Stomach (tissue), 9 donors: ENCODE results near the gene MRPS2. TPM values are rescaled to one million over a fixed set of nuclear protein-coding genes. Genes with fewer than 3 reads are reported as not detected.

Experiments
- DNase-seq, 2 donors: peaks; one replicate each; pipeline versions ENCODE4 v3.0.0 to v3.0.0-alpha.2; 2013 to 2019
- H3K27ac ChIP-seq, 5 donors: fragments of 200-600 bp in 4 of 5; sonication (generic) in 4 of 5; one replicate each; pipeline ENCODE4 v1.5.1; 2013 to 2019; ENCODE audit warnings: mild to moderate bottlenecking in 1 of 5, moderate library complexity in 1 of 5
- H3K27me3 ChIP-seq, 3 donors: fragments of 200-600 bp; sonication (generic); one replicate each; pipeline ENCODE4 v1.5.1; 2017 to 2019; ENCODE audit warnings: mixed run types in 1 of 3
- H3K36me3 ChIP-seq, 4 donors: fragments of 200-600 bp; sonication (generic); 1 replicate in 3 of 4; 2 replicates in 1 of 4; pipeline ENCODE4 v1.5.1; 2016 to 2019
- H3K4me1 ChIP-seq, 4 donors: fragments of 200-600 bp; sonication (generic); one replicate each; pipeline ENCODE4 v1.5.1; 2016 to 2019
- H3K4me3 ChIP-seq, 4 donors: fragments of 200-600 bp; sonication (generic) in 3 of 4; one replicate each; pipeline ENCODE4 v1.5.1; 2016 to 2019; ENCODE audit warnings: mild to moderate bottlenecking in 1 of 4
- H3K9me3 ChIP-seq, 4 donors: fragments of 200-600 bp; sonication (generic); one replicate each; pipeline ENCODE4 v1.5.1; 2016 to 2019
- EP300 ChIP-seq: sonication (generic); formaldehyde crosslinking; IDR thresholded peaks from one replicate; pipeline ENCODE4 v1.6.1; 2017; ENCODE audit warnings: antibody characterized with exemption
- POLR2A ChIP-seq, 4 donors: fragments of 450-650 bp; IDR thresholded peaks; one replicate each; pipeline ENCODE4 v1.6.1; 2016; ENCODE audit warnings: antibody characterized with exemption in 4 of 4, control low read depth in 2 of 4, mild to moderate bottlenecking in 1 of 4, moderate library complexity in 1 of 4
- POLR2AphosphoS5 ChIP-seq, 3 donors: sonication (generic); formaldehyde crosslinking; IDR thresholded peaks; one replicate each; pipeline ENCODE4 v1.6.1; 2016; ENCODE audit warnings: antibody characterized with exemption in 3 of 3
- WGBS, 5 donors: extraction: QIAGEN DNeasy Blood & Tissue Kit in 3 of 5; methylation state at CpG; one replicate each; pipeline versions ENCODE4 v1.1.5 to v1.1.7; 2013 to 2018; 5-methylcytosine and 5-hydroxymethylcytosine counted together
- intact Hi-C: fragments of 100-400 bp; cut with DNase I; formaldehyde crosslinking; loops from one replicate; pipeline ENCODE4 v1.15.1; 2023; ENCODE audit warnings: low total_unique reads
- polyA plus RNA-seq, 3 donors: library from polyadenylated mRNA; stranded (reverse); fragments of 200-250 nt; gene quantifications; one replicate each; pipeline ENCODE4 v1.2.3, GENCODE V29; 2013
- total RNA-seq, 5 donors: library from RNA; depleted of rRNA; stranded (reverse); fragments of >200 nt; gene quantifications; one replicate each; pipeline versions ENCODE4 v1.1.0 to v1.2.3, GENCODE V29; 2014 to 2016
- TF ChIP-seq, protein P1 (sequence below), 7 experiments: fragments of 450-650 bp in 4 of 7; fragments of 200-600 bp in 3 of 7; sonication (generic) in 3 of 7; IDR thresholded peaks; one replicate each; pipeline ENCODE4 v1.5.1; 2016 to 2019; ENCODE audit warnings: antibody characterized with exemption in 7 of 7, control low read depth in 2 of 7, mild to moderate bottlenecking in 1 of 7
- donor health status: healthy with polysubstance abuse.
- donor health status: Bipolar disorder and iron deficiency.
- donor health status: healthy.

The MRPS2 gene
- total and polyA plus RNA-seq, 8 donors: 1.8 to 54.7 (median 40.1) TPM

DNA sequence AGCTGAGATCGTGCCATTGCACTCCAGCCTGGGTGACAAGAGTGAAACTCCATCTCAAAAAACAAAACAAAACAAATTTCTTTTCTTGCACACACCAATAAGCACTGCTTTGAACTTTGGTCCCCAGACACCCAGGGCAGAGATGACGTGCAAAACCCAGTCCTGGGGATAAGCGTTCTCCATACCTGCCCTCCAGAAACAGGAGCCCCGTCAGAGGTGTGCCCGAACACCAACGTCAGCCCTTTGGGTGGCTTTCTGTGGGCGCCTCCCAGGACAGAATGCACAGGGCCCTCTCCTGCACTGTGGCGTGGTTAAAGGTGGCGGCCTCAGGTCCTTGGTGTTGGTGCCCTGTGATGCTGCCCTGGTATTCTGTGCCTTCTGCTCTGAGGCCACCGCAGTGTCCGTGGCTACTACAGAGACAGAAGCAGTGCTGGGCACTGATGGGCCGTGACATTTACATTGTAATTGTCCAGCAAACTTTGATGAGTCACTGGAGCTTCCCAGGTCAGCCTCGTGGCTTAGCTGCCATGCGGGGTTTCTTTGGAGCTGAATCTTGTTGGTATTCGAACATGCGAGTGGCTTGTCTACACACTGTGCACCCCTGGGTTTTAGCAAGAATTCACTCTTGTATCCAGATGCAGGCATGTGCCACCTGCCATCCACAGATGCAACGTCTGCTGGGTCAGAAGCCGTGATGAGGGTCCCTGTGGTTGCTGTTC, 11.1 kb upstream of the MRPS2 start:
- H3K36me3 ChIP-seq: peaks cover 23 to 69% (median 59%) of the 10 kb centered on the region in 4 donors
- intact Hi-C loops: no loop called here
- 84 to 90% (median 87%) methylated on average over 16 to 18 of the region's 18 CpGs for WGBS, 5 donors
- TF ChIP-seq POLR2AphosphoS5 (IDR thresholded peaks at IDR 0.05) (no peak), EP300 (no peak), POLR2A (IDR thresholded peaks at IDR 0.05) (no peak)
- TF ChIP-seq, protein P1, sequence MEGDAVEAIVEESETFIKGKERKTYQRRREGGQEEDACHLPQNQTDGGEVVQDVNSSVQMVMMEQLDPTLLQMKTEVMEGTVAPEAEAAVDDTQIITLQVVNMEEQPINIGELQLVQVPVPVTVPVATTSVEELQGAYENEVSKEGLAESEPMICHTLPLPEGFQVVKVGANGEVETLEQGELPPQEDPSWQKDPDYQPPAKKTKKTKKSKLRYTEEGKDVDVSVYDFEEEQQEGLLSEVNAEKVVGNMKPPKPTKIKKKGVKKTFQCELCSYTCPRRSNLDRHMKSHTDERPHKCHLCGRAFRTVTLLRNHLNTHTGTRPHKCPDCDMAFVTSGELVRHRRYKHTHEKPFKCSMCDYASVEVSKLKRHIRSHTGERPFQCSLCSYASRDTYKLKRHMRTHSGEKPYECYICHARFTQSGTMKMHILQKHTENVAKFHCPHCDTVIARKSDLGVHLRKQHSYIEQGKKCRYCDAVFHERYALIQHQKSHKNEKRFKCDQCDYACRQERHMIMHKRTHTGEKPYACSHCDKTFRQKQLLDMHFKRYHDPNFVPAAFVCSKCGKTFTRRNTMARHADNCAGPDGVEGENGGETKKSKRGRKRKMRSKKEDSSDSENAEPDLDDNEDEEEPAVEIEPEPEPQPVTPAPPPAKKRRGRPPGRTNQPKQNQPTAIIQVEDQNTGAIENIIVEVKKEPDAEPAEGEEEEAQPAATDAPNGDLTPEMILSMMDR (IDR thresholded peaks at IDR 0.05): no peak
- H3K27ac ChIP-seq: no peak overlapping the region
- no peaks in the 10 kb centered on the region for H3K27me3 ChIP-seq
- H3K4me1 ChIP-seq: no peaks in the 10 kb centered on the region
- H3K9me3 ChIP-seq: no peaks in the 10 kb centered on the region
- DNase-seq: no peak
- H3K4me3 ChIP-seq: no peak overlapping the region

GRCh38 chr9:135490166-135490870, 10.2 kb upstream of the MRPS2 start:
- TF ChIP-seq EP300: no peak
- no peak for TF ChIP-seq POLR2AphosphoS5 (IDR thresholded peaks at IDR 0.05)
- no peak for TF ChIP-seq POLR2A (IDR thresholded peaks at IDR 0.05)
- TF ChIP-seq, protein P1 (IDR thresholded peaks at IDR 0.05): no peak

DNA sequence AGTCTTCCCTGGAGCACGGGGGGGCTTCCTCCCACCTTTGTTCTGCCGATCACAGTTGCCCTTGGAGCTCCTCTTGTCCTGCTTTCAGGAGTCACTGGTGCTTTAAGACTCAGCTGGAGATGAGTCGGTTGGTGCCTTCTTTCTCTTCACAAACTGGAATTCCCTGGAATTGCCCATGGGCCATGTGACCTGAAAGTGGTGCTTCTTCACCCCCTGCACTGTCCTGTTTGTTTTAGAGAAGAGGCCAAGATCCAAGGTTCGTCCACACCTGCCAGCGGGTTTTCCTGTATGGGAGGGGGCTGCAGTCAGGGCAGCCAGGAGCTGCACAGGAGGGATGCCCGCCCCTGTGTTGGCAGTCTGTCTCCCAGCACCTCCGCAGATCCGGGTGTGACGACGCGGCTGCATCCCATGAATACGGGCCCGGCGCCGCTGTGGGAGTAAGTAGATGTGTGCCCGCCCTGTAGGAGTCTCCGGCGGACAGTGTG, 9.5 kb upstream of the MRPS2 start:
- TF ChIP-seq POLR2AphosphoS5 (IDR thresholded peaks at IDR 0.05) (no peak), POLR2A (IDR thresholded peaks at IDR 0.05) (no peak), EP300 (no peak)
- intact Hi-C loops: no loop called here
- 77 to 84% (median 81%) methylated on average over 18 of the region's 18 CpGs for WGBS, 5 donors
- Histone ChIP-seq H3K9me3 (no peaks in the 10 kb centered on the region), H3K27me3 (no peaks in the 10 kb centered on the region), H3K27ac (no peak overlapping the region), H3K4me3 (no peak overlapping the region), H3K4me1 (no peaks in the 10 kb centered on the region), H3K36me3 (peaks cover 9 to 52% (median 42%) of the 10 kb centered on the region in 4 donors)
- no peak for DNase-seq

More at GRCh38 chr9:135490166-135490870, 10.2 kb upstream of the MRPS2 start:
- no peak overlapping the region for H3K27ac ChIP-seq
- H3K4me1 ChIP-seq: no peaks in the 10 kb centered on the region
- H3K36me3 ChIP-seq: peaks cover 16 to 59% (median 49%) of the 10 kb centered on the region in 4 donors
- no peaks in the 10 kb centered on the region for H3K9me3 ChIP-seq
- WGBS, 5 donors: 85 to 87% (median 87%) methylated on average over 12 to 16 of the region's 16 CpGs
- no peak overlapping the region for H3K4me3 ChIP-seq
- H3K27me3 ChIP-seq: no peaks in the 10 kb centered on the region
- no peak for DNase-seq
- intact Hi-C loops: no loop called here

DNA sequence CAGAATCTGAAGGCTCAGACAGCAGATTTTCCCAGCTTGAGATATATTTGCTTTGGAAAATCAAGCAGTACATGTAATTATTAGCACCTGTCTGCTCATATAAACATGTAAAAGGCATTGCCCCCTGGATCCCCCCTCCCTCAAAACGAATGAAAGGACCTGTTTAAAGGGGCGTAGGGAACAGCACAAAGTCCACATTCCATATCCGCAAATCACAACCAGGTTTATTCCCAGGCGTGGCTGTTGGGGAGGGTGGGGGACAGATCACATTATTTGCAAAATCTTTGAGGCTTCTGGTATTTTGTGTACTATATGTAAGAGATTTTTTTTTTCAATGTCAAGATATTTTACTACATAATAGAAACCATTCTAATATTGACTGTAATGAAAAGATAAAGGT, 8.7 kb upstream of the MRPS2 start:
- intact Hi-C loops: no loop called here
- Histone ChIP-seq H3K9me3 (no peaks in the 10 kb centered on the region), H3K4me1 (no peaks in the 10 kb centered on the region), H3K4me3 (no peak overlapping the region), H3K36me3 (peaks cover 9 to 44% (median 35%) of the 10 kb centered on the region in 4 donors), H3K27ac (no peak overlapping the region), H3K27me3 (no peaks in the 10 kb centered on the region)
- WGBS, 5 donors: 37 to 64% (median 50%) methylated on average over 4 of the region's 4 CpGs
- DNase-seq: no peak
- no peak for TF ChIP-seq POLR2A (IDR thresholded peaks at IDR 0.05)
- TF ChIP-seq POLR2AphosphoS5 (IDR thresholded peaks at IDR 0.05): no peak
- no peak for TF ChIP-seq EP300
- TF ChIP-seq, protein P1 (IDR thresholded peaks at IDR 0.05): no peak
